ENCODE measurements around the gene ECHS1. TPM values are rescaled to one million over a fixed set of nuclear protein-coding genes. Genes with fewer than 3 reads are reported as not detected.

The ECHS1 gene
- total and polyA plus RNA-seq, 2 of the 8 experiments (the other 6 are each of a cell fraction or from before 2014, with no cell fraction given) = 41.7 to 101 TPM

GRCh38 chr10:133359972-133360610 lies 13.1 kb downstream of the ECHS1 start:
- Histone ChIP-seq H2AK5ac (ENCODE audit: low read depth, low read length) (no peak overlapping the region), H3K9ac (replicated peaks in 1 of 4; ENCODE audit: extremely low read depth in 1 of 4, low read depth in 3 of 4, low read length in 3 of 4) (no peak overlapping the region), H3K9me3 (ENCODE audit: insufficient read depth in 2 of 2, low read depth in 1 of 2, low read length in 1 of 2) (no peaks in the 10 kb centered on the region), H2BK15ac (ENCODE audit: low read length) (no peak overlapping the region), H4K5ac (ENCODE audit: insufficient read length, low read depth, low read length) (no peak overlapping the region), H2AFZ (ENCODE audit: low read length) (no peak overlapping the region), H3K18ac (ENCODE audit: extremely low read depth, low read length) (no peak overlapping the region), H3K4me3 (ENCODE audit: extremely low read depth in 1 of 4, insufficient read depth in 2 of 4, low read depth in 3 of 4, low read length in 4 of 4) (no peak overlapping the region), H4K20me1 (replicated peaks in 1 of 2; ENCODE audit: control insufficient read depth in 1 of 2, insufficient read depth in 2 of 2, low read length in 2 of 2) (peaks cover 6 to 16% of the 10 kb centered on the region in 2 experiments), H3K27me3 (replicated peaks in 1 of 4; ENCODE audit: control insufficient read depth in 3 of 4, extremely low read depth in 1 of 4, insufficient read depth in 3 of 4, low read length in 3 of 4) (peaks cover 0 to 19% (median 7%) of the 10 kb centered on the region in 4 experiments; a peak in 5 of 7 replicates), H3K14ac (ENCODE audit: insufficient read length) (no peak overlapping the region), H2BK5ac (ENCODE audit: low read depth, low read length) (no peak overlapping the region), H3K4ac (replicated peaks; ENCODE audit: insufficient read length, low read depth, low read length) (no peak overlapping the region), H3K4me1 (replicated peaks in 1 of 4; ENCODE audit: control insufficient read depth in 3 of 4, insufficient read depth in 4 of 4, low read length in 3 of 4) (peaks cover 0 to 6% (median 3%) of the 10 kb centered on the region in 4 experiments; a peak in 3 of 7 replicates), H3K27ac (ENCODE audit: low read depth, low read length) (no peak overlapping the region), H3K23ac (ENCODE audit: insufficient read length) (no peak overlapping the region), H3K36me3 (ENCODE audit: control insufficient read depth in 2 of 4, insufficient read depth in 4 of 4, low read length in 3 of 4) (peaks cover 4 to 21% (median 16%) of the 10 kb centered on the region in 4 experiments), H3K56ac (replicated peaks; ENCODE audit: insufficient read length, low read depth, low read length) (no peak overlapping the region), H4K91ac (replicated peaks; ENCODE audit: insufficient read length, low read length) (no peak overlapping the region), H3K79me2 (ENCODE audit: control insufficient read depth in 1 of 2, insufficient read depth in 2 of 2, low read length in 2 of 2) (no peaks in the 10 kb centered on the region), H3K4me2 (ENCODE audit: insufficient read depth in 1 of 2, low read depth in 2 of 2, low read length in 2 of 2) (no peak overlapping the region), H3K79me1 (ENCODE audit: low read depth, low read length) (no peaks in the 10 kb centered on the region; the same call in 1 of the 2 replicates), H2BK120ac (replicated peaks; ENCODE audit: low read depth, low read length) (no peak overlapping the region), H4K8ac (ENCODE audit: extremely low read depth, insufficient read depth, low read length) (no peak overlapping the region), H2BK20ac (ENCODE audit: low read length) (no peak overlapping the region), H2BK12ac (ENCODE audit: low read depth, low read length) (no peak overlapping the region), H3K23me2 (ENCODE audit: low read depth, low read length) (peaks cover 6% of the 10 kb centered on the region; the same call in 1 of the 2 replicates)
- no peak for TF ChIP-seq RXRA (IDR thresholded peaks at IDR 0.05; ENCODE audit: insufficient read depth, low read depth, low read length)
- TF ChIP-seq BCL11A (IDR thresholded peaks at IDR 0.05; ENCODE audit: low read depth in 2 of 2, low read length in 2 of 2) = no peak
- DNase-seq (ENCODE audit: low read depth in 1 of 2, low spot score in 2 of 2) (no peak), FAIRE-seq (no peak)
- 89% methylated on average over 17 of the region's 17 CpGs; no CpG with 5 or more reads in 1 of the 2 experiments for WGBS, 2 experiments (ENCODE audit: extremely low coverage in 1 of 2, insufficient coverage in 1 of 2, insufficient read length in 1 of 2, insufficient replicate concordance in 2 of 2, low coverage in 1 of 2, low lambda C conversion rate in 2 of 2, missing lambda C conversion rate in 1 of 2)
- ChIA-PET POLR2A (ENCODE audit: partially characterized antibody) (interaction anchor here (1.3 to 3.0 kb wide), 5 partner anchors 8 to 36 kb away, joined by 3 to 9 read pairs (median 8); partner anchors contain the start of genes ECHS1 and PRAP1), CTCF (ENCODE audit: partially characterized antibody) (interaction anchor here (1.4 to 2.5 kb wide), 3 partner anchors 9 to 13 kb away, joined by 5 to 13 read pairs (median 5); partner anchors contain the start of gene PRAP1)
